ENCODE data around the gene FRMD6.
"Not testable (repeated sequence)": the region's sequence is repeated elsewhere in the genome, so short reads cannot be mapped to it uniquely, and the experiment has no call there.

Gene FRMD6

DNA sequence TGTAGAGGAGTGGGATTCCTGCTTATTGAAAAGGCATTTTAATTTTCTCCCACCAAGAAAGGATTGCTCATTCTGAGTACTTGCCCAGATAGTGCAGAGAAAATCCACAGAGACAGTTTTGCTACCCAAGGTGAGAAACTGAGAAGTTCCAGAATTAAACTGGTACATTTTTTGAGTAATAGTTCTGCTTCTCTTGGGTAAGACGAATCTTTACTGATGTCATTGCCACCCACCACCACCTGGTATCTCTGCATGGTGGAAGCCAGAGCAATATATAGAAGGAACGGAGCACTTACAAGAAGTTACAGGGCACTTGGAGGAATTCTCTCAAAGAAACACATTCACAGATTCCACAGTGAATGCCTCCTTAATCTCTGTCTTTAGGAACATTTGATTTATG lies 20.7 kb upstream of the FRMD6 start:
- H3K9me2 ChIP-seq (replicated peaks; ENCODE audit: control insufficient read depth, low read length), result no peaks in the 10 kb centered on the region
- TF ChIP-seq EZH2phosphoT487 (IDR thresholded peaks at IDR 0.05; ENCODE audit: borderline replicate concordance, low read length) (no peak), CTCF (IDR thresholded peaks at IDR 0.05; ENCODE audit: low read depth, low read length, poor library complexity, severe bottlenecking) (no peak)
- H3K27ac ChIP-seq (ENCODE audit: low read depth, low read length), result no peak overlapping the region
- H3K79me2 ChIP-seq (ENCODE audit: control insufficient read depth, low read length), result no peaks in the 10 kb centered on the region
- H3F3A ChIP-seq (ENCODE audit: control insufficient read depth, insufficient read depth), result no peaks in the 10 kb centered on the region
- H3K4me1 ChIP-seq (ENCODE audit: control insufficient read depth, low read length), result no peaks in the 10 kb centered on the region
- H3K27me3 ChIP-seq (ENCODE audit: control insufficient read depth, low read length), result no peaks in the 10 kb centered on the region; the same call in 1 of the 2 replicates
- no peaks in the 10 kb centered on the region for H3K9me3 ChIP-seq (ENCODE audit: control insufficient read depth, insufficient read depth, low read length)
- no peak overlapping the region for H3K4me3 ChIP-seq (ENCODE audit: low read length)
- no peak overlapping the region for H3K4me2 ChIP-seq (ENCODE audit: low read length)
- no peaks in the 10 kb centered on the region for H4K20me1 ChIP-seq (ENCODE audit: control insufficient read depth, insufficient read depth, low read depth, low read length)
- no peaks in the 10 kb centered on the region for H3K36me3 ChIP-seq (ENCODE audit: control insufficient read depth, low read length)

GRCh38 chr14:51633298-51633697 lies 18.4 kb upstream of the FRMD6 start:
- not testable (repeated sequence) for H3K27ac ChIP-seq (ENCODE audit: low read depth, low read length); H3F3A ChIP-seq (ENCODE audit: control insufficient read depth, insufficient read depth); H3K4me2 ChIP-seq (ENCODE audit: low read length); H3K9me2 ChIP-seq (replicated peaks; ENCODE audit: control insufficient read depth, low read length); H3K79me2 ChIP-seq (ENCODE audit: control insufficient read depth, low read length); H3K4me3 ChIP-seq (ENCODE audit: low read length); H3K4me1 ChIP-seq (ENCODE audit: control insufficient read depth, low read length); H4K20me1 ChIP-seq (ENCODE audit: control insufficient read depth, insufficient read depth, low read depth, low read length); H3K9me3 ChIP-seq (ENCODE audit: control insufficient read depth, insufficient read depth, low read length); H3K27me3 ChIP-seq (ENCODE audit: control insufficient read depth, low read length); H3K36me3 ChIP-seq (ENCODE audit: control insufficient read depth, low read length)

GRCh38 chr14:51636109-51636508 lies 15.6 kb upstream of the FRMD6 start:
- H3F3A ChIP-seq (ENCODE audit: control insufficient read depth, insufficient read depth), result no peaks in the 10 kb centered on the region
- no peak overlapping the region for H3K4me2 ChIP-seq (ENCODE audit: low read length)

More at GRCh38 chr14:51636109-51636508, 15.6 kb upstream of the FRMD6 start:
- no peaks in the 10 kb centered on the region for H3K9me3 ChIP-seq (ENCODE audit: control insufficient read depth, insufficient read depth, low read length)
- H3K4me1 ChIP-seq (ENCODE audit: control insufficient read depth, low read length), result no peaks in the 10 kb centered on the region
- TF ChIP-seq EZH2phosphoT487 (IDR thresholded peaks at IDR 0.05; ENCODE audit: borderline replicate concordance, low read length) (no peak), CTCF (IDR thresholded peaks at IDR 0.05; ENCODE audit: low read depth, low read length, poor library complexity, severe bottlenecking) (no peak)
- no peak overlapping the region for H3K27ac ChIP-seq (ENCODE audit: low read depth, low read length)
- peaks cover 3% of the 10 kb centered on the region; the same call in 1 of the 2 replicates for H3K27me3 ChIP-seq (ENCODE audit: control insufficient read depth, low read length)
- no peaks in the 10 kb centered on the region for H4K20me1 ChIP-seq (ENCODE audit: control insufficient read depth, insufficient read depth, low read depth, low read length)
- no peaks in the 10 kb centered on the region for H3K36me3 ChIP-seq (ENCODE audit: control insufficient read depth, low read length)
- no peaks in the 10 kb centered on the region for H3K79me2 ChIP-seq (ENCODE audit: control insufficient read depth, low read length)
- no peak overlapping the region for H3K4me3 ChIP-seq (ENCODE audit: low read length)
- no peaks in the 10 kb centered on the region for H3K9me2 ChIP-seq (replicated peaks; ENCODE audit: control insufficient read depth, low read length)

Measured in DOHH2 (cell line).